Epithelial cell of proximal tubule (primary cell): ENCODE results near the gene PIEZO1. TPM values are rescaled to one million over a fixed set of nuclear protein-coding genes. Genes with fewer than 3 reads are reported as not detected.

ENCODE experiments used
- DNase-seq: peaks from one replicate; pipeline ENCODE4 v3.0.0-alpha.2; 2011; ENCODE audit warnings: low read depth
- H3K4me3 ChIP-seq: 2 replicates; pipeline ENCODE4 v1.5.1; 2011; ENCODE audit warnings: low read depth, mild to moderate bottlenecking, low read length
- CTCF ChIP-seq: conservative IDR thresholded peaks from 2 replicates; pipeline ENCODE4 v1.5.1; 2012; ENCODE audit warnings: low read depth, mild to moderate bottlenecking, low read length
- total RNA-seq: library from RNA; depleted of rRNA; stranded (reverse); fragments of >200 nt; gene quantifications from 2 replicates; pipeline ENCODE4 v1.2.3, GENCODE V29; 2015

The PIEZO1 gene
- total RNA-seq, 1 donor from 2014 or later, result 246 TPM

GRCh38 chr16:88821168-88821850, 36.3 kb upstream of the PIEZO1 start:
- no peak overlapping the region for H3K4me3 ChIP-seq
- no peak for TF ChIP-seq CTCF
- DNase-seq, result no peak

- DNase-seq, result no peak
- no peak for TF ChIP-seq CTCF
- no peak overlapping the region for H3K4me3 ChIP-seq
These were observed 35.5 kb upstream of the PIEZO1 start for GRCh38 chr16:88820385-88821025.

- TF ChIP-seq CTCF, result no peak
- H3K4me3 ChIP-seq, result no peak overlapping the region
- no peak for DNase-seq
These were observed 34.1 kb upstream of the PIEZO1 start for GRCh38 chr16:88819126-88819525.

- no peak for DNase-seq
- TF ChIP-seq CTCF, result no peak
- no peak overlapping the region for H3K4me3 ChIP-seq
These were observed 33.5 kb upstream of the PIEZO1 start for GRCh38 chr16:88818575-88818874.

- H3K4me3 ChIP-seq, result no peak overlapping the region
- no peak for DNase-seq
- TF ChIP-seq CTCF, result no peak
These were observed 33.0 kb upstream of the PIEZO1 start for GRCh38 chr16:88817785-88818574.

- no peak overlapping the region for H3K4me3 ChIP-seq
- TF ChIP-seq CTCF, result no peak
- DNase-seq, result no peak
These were observed 31.9 kb upstream of the PIEZO1 start for GRCh38 chr16:88816736-88817535.
